HG03439 (cell line): ENCODE results near the gene HIGD1C.
"Not testable (repeated sequence)": the region's sequence is repeated elsewhere in the genome, so short reads cannot be mapped to it uniquely, and the experiment has no call there.

Experiments
- ATAC-seq: cut with Tn5 transposase; IDR thresholded peaks from one replicate; pipeline ENCODE4 v1.9.1; 2021; ENCODE audit warnings: mild to moderate bottlenecking, moderate library complexity; ENCODE audit not compliant: unreplicated experiment

Gene HIGD1C

DNA sequence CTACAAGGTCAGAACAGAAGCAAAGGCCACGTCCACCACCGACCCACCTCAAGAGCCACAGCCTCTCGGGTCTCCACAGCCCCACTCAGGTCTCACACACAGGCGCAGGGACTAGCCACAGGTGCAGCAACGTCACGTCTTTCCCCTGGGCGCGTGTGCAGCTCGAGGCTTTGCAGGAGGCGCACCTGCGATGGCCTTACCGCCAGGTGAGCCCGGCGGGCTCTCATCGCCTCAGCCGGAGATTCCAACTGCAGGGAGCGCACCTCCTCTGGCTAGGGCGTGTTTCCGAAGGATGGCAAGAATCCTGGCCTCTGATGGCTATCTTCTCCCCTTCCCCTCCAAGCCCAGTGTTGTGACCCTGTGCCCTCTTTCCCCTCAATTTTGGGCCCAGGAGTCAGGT, at the start of gene HIGD1C:
Gene HIGD1C, plus strand, starts transcription at position 35 of the 400 bp plus-strand sequence. CDS start 1,455 bp downstream, outside the sequence.
- ATAC-seq = no peak

DNA sequence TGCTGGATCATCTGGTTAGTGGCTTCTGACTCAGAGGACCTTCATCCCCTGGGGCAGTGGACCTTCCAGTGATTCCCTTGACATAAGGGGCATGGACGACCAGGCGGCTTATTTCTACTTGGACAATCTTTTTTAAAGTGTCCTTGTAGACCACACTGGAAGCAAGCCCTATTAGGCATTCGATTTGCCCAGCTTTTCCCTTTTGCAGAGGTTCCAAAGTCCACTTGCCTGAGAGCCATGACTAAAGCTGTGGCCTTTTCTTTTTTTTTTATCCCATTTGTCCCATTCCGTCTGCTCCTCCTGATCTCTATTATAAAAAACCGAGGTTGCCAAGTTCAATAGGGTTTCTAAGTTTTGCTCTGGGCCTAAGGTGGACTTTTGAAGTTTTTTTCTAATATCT, 43.9 kb upstream of the HIGD1C start:
- not testable (repeated sequence) for ATAC-seq

GRCh38 chr12:50912361-50912760, 40.0 kb upstream of the HIGD1C start:
- not testable (repeated sequence) for ATAC-seq

- no peak for ATAC-seq
These were observed 39.1 kb upstream of the HIGD1C start for GRCh38 chr12:50913224-50913623.

- ATAC-seq = no peak
These were observed 37.4 kb upstream of the HIGD1C start for GRCh38 chr12:50914872-50915484.

GRCh38 chr12:50916292-50916691, 36.1 kb upstream of the HIGD1C start:
- ATAC-seq = no peak

DNA sequence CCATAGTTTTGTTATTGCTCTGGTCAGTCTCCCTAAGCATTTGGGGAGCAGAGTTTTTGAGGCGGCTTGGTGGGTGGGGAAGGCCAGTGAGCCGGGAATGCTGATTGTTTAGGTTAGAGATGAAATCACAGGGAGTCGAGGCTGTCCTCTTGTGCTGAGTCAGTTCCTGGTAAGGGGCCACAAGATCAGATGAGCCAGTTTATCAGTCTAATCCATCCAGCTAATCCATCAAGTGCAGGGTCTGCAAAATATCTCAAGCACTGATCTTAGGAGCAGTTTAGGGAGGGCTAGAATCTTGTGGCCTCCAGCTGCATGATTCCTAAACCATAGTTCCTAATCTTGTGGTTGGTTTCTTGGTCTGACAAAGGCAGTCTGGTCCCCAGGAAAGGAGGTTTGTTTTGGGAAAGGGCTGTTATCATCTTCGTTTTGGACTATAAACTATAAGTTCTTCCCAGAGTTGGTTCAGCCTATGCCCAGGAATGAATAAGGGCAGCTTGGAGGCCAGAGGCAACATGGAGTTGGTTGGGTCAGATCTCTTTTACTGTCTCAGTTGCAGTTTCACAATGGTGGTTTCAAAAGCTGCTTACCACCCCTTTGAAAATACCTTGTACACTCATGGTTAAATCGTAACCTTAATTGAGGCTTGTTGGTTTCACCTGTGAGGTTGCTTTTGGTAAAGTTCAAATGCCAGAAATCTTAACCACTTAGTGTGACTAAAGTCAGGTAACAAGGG, 33.6 kb upstream of the HIGD1C start:
- ATAC-seq = no peak

- ATAC-seq = no peak
These were observed 29.5 kb upstream of the HIGD1C start for GRCh38 chr12:50922820-50923219.

- ATAC-seq = no peak
These were observed 28.8 kb upstream of the HIGD1C start for GRCh38 chr12:50923361-50924130.

GRCh38 chr12:50924131-50924438, 28.3 kb upstream of the HIGD1C start:
- ATAC-seq = no peak

DNA sequence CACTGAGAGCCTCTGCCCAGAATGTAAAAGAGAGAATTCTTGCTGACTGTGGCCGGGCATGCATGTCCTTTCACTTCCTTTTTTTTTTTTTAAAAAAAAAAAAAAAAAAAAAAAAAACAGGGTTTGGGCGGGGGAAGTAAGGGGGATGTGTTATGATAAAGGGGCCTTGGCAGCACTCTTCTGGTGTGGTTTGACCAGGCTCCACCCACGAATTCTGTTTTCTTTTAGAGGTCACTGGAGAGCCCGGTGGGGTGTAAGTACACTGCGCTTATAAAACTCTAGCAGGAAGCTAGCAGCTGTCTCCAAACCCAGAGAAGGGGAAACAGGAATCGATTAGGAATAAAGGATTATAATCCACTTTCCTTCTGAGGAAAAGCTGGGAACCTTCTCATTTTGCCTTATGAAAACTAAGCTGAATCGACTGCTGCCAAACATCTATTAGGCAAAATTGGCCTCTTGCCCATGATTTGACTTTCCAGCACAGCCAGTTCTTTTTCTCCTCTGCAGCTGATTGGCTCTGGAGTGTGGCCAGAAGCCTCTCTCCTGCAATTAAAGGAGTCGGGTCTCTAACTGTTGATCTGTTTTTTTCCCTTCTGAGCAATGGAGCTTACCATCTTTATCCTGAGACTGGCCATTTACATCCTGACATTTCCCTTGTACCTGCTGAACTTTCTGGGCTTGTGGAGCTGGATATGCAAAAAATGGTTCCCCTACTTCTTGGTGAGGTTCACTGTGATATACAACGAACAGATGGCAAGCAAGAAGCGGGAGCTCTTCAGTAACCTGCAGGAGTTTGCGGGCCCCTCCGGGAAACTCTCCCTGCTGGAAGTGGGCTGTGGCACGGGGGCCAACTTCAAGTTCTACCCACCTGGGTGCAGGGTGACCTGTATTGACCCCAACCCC, 27.7 kb upstream of the HIGD1C start:
- peak; percentile 89 for ATAC-seq

- ATAC-seq = no peak
These were observed 27.0 kb upstream of the HIGD1C start for GRCh38 chr12:50925342-50925651.

- no peak for ATAC-seq
These were observed 26.4 kb upstream of the HIGD1C start for GRCh38 chr12:50925920-50926319.

DNA sequence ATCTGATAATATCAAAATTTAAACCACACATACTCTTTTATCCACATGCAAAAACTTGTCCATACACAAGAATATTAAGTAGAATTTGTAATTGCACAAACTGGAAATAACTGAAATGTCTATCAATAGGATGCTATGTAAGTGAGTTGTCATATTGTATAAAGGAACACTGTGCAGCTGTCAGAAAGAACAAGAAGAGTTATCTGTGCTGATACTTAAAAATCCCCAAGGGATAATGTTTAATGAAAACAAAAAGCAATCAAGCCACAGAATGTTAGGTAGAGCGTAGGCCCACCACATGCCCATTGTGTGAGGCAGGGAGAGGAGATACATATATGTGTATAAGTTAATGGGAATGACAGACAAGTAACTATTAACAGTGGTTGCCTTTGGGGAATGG, 25.9 kb upstream of the HIGD1C start:
- ATAC-seq = no peak

- ATAC-seq = not testable (repeated sequence)
These were observed 25.4 kb upstream of the HIGD1C start for GRCh38 chr12:50926932-50927331.

DNA sequence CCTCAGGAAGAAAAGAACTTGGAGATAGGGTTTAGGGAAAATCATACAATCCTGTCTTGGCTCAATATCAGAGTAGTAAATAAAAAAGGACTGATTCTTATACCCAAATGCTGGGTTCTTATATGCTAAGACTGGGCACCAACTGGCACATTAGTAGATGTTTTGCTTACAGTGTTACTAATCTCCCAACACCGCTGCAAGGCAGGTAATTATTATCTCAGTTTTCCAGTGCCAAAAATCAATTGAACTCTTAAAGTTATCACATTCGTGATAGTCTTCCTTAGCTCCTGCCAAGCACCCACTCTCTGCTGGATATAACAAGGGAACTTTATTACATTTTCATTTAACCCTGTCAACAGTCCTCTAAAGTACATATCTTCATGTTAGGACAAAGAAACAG, 25.0 kb upstream of the HIGD1C start:
- ATAC-seq = no peak

DNA sequence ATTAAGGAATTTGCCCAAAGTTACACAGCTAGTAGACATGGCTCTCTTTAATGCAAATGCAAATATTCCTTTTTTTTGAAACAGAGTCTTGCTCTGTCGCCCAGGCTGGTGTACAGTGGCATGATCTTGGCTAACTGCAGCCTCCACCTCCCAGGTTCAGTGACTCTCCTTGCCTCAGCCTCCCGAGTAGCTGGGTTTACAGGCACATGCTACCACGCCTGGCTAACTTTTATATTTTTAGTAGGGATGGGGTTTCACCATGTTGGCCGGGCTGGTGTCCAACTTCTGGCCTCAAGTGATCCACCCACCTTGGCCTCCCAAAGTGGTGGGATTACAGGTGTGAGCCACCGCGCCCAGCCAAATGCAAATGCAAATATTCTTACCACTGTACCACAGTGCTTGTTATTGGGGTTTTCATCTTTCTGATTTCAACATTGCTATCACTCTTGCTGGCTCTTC, 24.5 kb upstream of the HIGD1C start:
- no peak for ATAC-seq

GRCh38 chr12:50928392-50928791, 24.0 kb upstream of the HIGD1C start:
- no peak for ATAC-seq

DNA sequence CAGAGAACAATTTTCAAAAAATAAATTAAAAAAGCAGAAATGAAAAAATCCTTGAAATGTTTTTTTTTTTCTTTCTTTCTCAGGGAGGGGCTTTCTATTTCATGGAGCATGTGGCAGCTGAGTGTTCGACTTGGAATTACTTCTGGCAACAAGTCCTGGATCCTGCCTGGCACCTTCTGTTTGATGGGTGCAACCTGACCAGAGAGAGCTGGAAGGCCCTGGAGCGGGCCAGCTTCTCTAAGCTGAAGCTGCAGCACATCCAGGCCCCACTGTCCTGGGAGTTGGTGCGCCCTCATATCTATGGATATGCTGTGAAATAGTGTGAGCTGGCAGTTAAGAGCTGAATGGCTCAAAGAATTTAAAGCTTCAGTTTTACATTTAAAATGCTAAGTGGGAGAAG, 22.5 kb upstream of the HIGD1C start:
- no peak for ATAC-seq

DNA sequence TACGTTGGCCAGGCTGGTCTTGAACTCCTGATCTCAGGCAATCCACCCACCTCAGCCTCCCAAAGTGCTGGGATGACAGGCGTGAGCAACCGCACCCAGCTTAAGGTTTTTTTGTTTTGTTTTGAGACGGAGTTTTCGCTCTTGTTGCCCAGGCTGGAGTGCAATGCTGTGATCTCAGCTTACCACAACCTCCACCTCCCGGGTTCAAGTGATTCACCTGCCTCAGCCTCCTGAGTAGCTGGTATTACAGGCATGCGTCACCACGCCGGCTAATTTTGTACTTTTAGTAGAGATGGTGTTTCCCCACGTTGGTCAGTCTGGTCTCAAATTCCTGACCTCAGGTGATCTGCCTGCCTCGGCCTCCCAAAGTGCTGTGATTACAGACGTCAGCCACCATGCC, 21.9 kb upstream of the HIGD1C start:
- not testable (repeated sequence) for ATAC-seq

DNA sequence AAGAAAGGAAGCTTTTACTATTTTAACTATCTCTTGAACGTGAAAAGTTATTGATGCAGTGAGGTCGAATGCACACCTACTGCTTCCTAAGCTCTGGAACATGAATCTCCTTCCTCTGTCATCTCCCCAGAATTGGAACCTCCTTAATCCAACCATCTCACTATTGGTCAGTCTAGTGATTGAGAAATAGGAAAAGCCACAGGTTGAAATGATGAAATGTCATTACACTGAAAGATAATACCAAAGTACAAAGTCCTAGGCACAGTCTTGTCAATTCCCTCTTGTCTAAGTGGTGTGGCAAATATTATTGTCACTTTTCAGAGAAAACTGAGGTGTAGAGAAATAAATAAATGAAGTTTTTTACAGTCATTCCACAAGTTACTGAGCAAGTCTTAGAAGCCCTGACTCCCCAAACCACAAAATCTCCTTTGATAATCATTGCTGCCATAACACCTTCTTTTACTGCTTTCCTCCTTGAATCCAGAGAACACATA, 19.5 kb upstream of the HIGD1C start:
- ATAC-seq = no peak
